Activated CD4-positive, CD25-positive, alpha-beta regulatory T cell treated with anti-CD3 and anti-CD28 coated beads, Interleukin-2, amount 50 U/mL, for 16 hours (primary cell): Measurements from ENCODE around the gene KRR1.
"Not testable (repeated sequence)": the region's sequence is repeated elsewhere in the genome, so short reads cannot be mapped to it uniquely, and the experiment has no call there.

ENCODE experiments used
- DNase-seq: peaks from one replicate; pipeline ENCODE4 v3.0.0-alpha.2; 2020; ENCODE audit warnings: low read depth, low spot score

Gene KRR1

GRCh38 chr12:75477137-75477536 is 34.3 kb downstream of the KRR1 start:
- DNase-seq = no peak

DNA sequence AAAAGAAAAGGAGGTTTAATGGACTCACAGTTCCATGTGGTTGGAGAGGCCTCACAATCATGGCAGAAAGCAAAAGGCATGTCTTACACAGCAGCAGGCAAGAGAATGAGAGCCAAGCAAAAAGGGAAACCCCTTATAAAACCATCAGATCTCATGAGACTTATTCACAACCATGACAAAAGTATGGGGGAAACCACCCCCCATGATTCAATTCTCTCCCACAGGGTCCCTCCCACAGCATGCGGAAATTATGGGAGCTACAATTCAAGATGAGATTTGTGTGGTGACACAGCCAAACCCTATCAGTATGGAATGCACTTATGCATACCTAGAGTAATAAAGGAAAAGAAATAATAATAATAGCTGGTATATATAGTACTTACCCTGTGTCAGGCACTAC is 35.3 kb downstream of the KRR1 start:
- no peak for DNase-seq

DNA sequence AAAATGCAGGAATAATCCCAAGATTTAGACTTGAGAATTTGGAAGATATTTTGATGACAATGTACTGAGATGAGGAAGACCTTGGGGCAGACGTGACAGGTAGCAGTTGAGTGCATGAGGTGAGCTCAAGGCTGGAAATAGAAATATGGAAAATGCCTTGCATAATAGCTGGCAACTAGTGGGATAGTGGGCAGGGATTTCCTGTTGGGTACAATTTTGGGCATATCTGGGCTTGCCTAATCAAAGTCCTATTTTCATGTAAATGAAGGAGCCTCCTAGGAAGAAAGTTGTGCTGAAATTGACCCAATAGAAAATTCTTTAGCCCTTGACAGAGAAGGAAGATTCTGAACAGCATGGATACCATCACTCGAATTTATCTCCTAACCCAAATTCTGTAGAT is 37.3 kb downstream of the KRR1 start:
- no peak for DNase-seq

GRCh38 chr12:75471902-75472890 is 39.2 kb downstream of the KRR1 start:
- DNase-seq = no peak

DNA sequence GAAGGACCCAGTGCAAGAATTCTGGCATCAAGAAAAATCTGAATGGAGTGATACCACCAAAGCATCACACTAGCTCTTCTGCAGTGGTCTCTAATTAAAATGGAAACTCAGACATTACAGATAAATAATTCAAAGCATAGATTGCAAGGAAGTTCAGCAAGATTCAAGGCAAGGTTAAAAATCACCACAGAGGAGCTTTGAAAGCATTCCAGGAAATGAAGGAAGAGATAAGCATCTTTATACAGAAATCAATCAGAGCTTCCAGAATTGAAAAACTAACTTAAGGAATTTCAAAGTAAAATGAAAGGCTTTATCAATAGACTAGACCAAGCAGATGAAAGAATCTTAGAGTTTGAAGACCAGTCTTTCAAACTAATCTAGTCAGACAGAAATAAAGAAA is 51.2 kb downstream of the KRR1 start:
- DNase-seq = no peak

GRCh38 chr12:75459755-75460154 is 51.7 kb downstream of the KRR1 start:
- DNase-seq = no peak

DNA sequence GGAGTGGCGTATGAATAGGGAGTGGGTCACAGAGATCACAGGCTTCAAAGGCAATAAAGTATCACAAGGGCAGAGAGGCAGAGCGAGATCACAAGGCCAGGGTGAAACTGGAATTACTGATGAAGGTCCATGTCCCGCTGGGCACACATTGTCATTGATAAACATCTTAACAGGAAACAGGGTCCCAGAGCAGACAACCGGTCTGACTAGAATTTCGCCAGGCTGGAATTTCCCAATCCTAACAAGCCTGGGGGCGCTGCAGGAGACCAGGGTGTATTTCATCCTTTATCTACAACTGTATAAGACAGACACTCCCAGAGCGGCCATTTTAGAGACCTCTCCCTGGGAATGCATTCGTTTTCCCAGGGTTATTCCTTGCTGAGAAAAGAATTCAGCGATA is 53.5 kb downstream of the KRR1 start:
- not testable (repeated sequence) for DNase-seq

DNA sequence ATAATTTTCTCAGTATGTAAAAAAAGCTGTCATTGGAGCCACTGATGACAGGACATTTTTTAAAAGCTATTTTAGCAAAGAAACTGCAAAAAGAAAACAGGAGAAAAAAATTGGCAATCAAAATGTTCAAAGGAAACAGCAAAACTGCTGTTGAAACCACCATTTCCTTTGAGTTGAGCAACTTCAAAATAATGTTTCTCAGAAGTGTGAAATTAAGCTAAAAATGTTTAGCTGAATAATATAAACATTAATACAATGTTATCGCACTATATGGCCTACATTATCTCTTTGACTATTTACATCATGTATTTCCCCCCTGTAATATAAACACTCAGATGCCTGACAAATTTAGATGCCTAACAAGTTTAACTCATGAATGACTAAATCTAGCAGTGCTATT is 54.2 kb downstream of the KRR1 start:
- no peak for DNase-seq

DNA sequence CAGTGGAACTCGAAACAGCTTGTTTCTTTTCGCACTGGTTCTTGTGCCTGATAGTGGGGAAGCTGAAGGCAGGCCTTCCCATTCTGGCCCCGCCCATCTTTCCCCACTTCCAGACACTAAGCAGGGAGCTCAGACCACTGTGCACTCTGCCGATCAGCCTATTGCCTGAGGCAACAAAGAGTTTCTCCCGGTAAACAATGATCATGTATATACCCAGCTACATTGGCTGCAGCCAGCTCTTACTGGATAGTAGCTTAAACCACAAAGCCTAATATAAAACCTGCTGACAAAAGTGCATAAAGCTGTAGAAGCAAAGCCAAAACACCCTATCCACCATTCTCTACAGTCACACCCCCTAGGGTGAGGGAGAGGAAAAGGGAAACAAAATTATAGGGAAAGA is 55.6 kb downstream of the KRR1 start:
- no peak for DNase-seq

DNA sequence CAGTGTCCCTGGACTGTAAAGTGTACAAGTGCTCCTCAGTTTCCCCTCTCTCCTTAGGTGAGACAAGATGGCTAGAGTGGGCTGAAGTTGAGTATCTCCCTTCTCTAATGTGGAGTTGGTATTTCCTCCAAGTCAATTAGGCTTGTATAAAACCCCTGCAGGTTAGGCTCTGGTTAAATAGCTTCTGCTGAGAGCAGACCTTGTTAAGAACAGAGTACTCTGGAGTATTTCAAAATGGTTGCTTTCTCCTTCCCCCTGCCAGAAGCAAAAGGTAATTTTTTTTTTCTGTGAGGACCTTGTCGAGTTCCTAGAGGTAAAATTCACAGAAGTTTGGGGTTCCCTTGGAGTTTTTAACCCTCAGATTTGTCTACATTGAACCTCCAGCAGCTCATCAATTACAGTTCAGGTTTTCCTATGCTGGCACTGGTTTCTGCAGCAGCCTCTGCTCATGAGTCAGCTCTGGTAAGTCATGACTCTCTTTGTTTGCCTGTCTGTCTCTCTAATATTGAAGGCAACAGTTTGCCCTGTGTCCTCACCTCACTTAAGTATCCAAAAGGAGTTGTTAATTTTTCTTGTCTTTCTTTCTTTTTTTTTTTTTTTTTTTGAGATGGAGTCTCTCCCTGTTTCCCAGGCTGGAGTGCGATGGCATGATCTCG is 58.6 kb downstream of the KRR1 start:
- no peak for DNase-seq

DNA sequence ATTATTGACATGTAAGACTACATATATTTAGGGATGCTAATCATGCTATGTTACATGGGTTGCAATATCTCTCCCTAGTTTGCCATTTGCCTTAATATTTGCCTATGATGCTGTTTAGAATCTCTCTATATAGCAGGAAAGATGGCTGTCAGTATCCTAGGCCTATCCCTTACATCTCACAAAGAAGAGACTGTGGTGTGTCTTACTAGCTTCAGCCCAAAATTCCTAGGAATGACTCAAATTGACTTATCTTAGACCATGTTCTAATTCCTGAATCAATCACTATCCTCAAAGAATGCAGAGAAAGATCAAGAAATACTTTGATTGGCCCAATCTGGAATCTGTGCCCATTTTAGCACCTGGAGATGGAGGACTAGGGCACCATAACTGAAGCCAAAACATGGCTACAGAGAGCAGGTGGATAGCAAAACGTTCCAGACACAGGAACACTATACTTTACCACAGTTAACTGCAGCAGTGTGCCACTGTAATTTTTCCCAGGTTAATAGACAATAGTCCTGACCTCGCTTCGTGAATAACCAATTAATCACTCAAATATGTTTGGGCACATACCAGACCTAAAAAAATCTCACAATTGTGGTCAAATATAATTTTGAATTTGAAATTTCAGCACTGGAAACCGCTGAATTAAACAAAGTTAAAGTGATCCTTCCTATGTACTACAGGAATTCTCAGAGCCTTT is 63.6 kb downstream of the KRR1 start:
- DNase-seq = no peak

- no peak for DNase-seq
These were observed 64.6 kb downstream of the KRR1 start for GRCh38 chr12:75446857-75447256.

DNA sequence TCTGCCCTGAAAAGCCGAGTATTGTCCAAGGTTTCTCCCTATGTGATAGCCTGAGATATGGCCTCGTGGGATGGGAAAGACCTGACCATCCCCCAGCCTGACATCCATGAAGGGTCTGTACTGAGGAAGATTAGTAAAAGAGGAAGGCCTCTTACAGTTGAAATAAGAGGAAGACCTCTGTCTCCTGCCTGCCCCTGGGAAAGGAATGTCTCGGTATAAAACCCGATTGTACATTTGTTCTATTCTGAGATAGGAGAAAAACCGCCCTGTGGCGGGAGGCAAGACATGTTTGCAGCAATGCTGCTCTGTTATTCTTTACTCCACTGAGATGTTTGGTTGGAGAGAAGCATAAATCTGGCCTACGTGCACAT is 66.3 kb downstream of the KRR1 start:
- DNase-seq = not testable (repeated sequence)

- no peak for DNase-seq
These were observed 66.8 kb downstream of the KRR1 start for GRCh38 chr12:75444429-75445136.

- no peak for DNase-seq
These were observed 67.7 kb downstream of the KRR1 start for GRCh38 chr12:75443709-75444108.

DNA sequence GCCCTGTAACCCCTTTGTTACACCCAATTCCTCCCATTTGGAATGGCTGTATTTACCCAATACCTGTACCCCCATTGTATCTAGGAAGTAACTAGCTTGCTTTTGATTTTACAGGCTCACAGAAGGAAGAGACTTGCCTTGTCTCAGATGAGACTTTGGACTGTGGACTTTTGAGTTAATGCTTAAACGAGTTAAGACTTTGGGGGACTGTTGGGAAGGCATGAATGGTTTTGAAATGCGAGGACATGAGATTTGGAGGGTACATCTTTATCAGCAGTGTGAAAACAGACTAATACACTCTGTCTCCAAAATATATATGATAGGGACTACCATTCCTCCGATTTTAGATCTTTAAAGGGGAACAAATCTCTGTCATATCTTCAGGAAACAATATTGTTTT is 69.0 kb downstream of the KRR1 start:
- DNase-seq = not testable (repeated sequence)

- DNase-seq = not testable (repeated sequence)
These were observed 69.5 kb downstream of the KRR1 start for GRCh38 chr12:75441687-75442449.
